ES-I3 (cell line): Measurements from ENCODE around the gene CHKA.

Source experiments
- H3K36me3 ChIP-seq: 2 replicates; pipeline ENCODE4 v1.6.1; 2013; ENCODE audit warnings: mild to moderate bottlenecking, low read length, control low read depth, moderate library complexity; ENCODE audit not compliant: insufficient read depth
- H3K4me1 ChIP-seq: 2 replicates; pipeline ENCODE4 v1.6.1; 2013; ENCODE audit warnings: mild to moderate bottlenecking, control low read depth, low read length; ENCODE audit not compliant: insufficient read depth
- H3K9ac ChIP-seq: 2 replicates; pipeline ENCODE4 v1.6.1; 2013; ENCODE audit warnings: low read depth, mild to moderate bottlenecking, low read length, moderate library complexity
- H3K9me3 ChIP-seq: 2 replicates; pipeline ENCODE4 v1.6.1; 2013; ENCODE audit warnings: mild to moderate bottlenecking, low read length, moderate library complexity; ENCODE audit not compliant: control insufficient read depth, insufficient read depth

Gene CHKA

DNA sequence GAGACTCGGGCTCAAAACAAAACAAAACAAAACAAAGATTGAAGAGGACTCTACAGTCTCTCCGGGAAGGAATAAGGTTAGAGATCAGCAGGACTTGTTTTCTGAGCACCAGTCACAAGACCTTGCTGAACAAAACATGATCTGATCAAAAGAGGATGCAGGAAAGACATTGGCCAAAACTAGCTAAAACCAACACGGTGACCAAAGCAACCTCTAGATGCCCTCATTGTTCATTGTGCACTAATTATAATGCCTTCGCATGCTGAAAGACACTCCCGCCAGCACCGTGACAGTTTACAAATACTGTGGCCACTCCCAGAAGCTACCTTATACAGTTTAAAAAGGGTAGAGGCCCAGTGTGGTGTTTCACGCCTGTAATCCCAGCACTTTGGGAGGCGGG, 15.7 kb upstream of the CHKA start:
- Histone ChIP-seq H3K4me1 (no peaks in the 10 kb centered on the region), H3K36me3 (no peaks in the 10 kb centered on the region), H3K9me3 (peaks cover 14% of the 10 kb centered on the region), H3K9ac (no peak overlapping the region)

DNA sequence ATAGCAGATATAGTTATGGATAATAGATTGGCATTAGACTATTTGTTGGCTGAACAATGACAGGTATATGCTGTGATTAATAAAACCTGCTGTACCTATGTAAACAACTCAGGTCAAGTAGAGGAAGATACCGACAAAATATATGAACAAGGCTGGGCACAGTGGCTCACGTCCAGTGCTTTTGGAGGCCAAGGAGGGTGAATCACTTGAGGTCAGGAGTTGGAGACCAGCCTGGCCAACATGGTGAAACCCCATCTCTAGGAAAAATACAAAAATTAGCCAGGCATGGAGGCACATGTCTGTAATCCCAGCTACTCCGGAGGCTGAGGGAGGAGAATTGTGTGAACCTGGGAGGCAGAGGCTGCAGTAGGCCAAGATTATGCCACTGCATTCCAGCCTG, 14.0 kb upstream of the CHKA start:
- Histone ChIP-seq H3K9ac (no peak overlapping the region), H3K9me3 (peaks cover 18% of the 10 kb centered on the region), H3K36me3 (no peaks in the 10 kb centered on the region), H3K4me1 (no peaks in the 10 kb centered on the region)

DNA sequence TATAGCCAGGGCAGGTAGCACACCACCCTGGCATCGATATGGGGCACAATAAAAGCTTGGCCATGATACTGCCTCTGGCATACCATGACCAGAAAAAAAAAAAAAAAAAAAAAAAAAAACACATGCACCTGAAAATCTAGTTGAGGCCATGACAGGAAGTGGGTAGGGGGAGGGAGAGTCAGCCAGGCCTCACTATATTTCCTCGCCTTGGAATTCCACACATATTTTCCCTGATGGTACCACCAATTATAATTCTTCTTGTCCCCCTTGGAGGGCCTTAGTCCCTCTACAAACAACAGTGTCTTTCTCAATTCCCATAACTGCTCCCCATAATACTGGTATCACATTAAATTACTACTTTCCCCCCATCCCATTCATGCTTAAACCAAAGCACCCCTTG, 12.6 kb upstream of the CHKA start:
- peaks cover 18% of the 10 kb centered on the region for H3K9me3 ChIP-seq
- peaks cover 7% of the 10 kb centered on the region for H3K4me1 ChIP-seq
- no peak overlapping the region for H3K9ac ChIP-seq
- H3K36me3 ChIP-seq, result no peaks in the 10 kb centered on the region

DNA sequence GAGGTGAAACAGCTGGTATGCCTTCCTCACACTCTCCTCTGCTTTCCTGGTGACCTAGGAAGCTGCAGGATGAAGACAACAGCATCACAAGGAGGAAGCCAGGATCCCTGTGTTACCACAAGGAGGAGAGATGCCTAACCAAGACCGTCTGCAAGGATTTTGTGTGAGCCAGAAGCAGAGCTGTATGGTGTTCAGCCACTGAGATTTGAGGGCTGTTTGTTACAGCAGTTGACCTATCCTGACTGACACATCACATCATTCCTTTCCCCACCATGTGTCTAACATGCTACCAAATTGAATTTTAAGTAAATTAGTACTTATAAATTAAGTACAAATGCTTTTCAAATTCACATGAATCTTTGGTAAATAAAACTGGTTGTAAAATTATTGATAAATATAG, 8.9 kb upstream of the CHKA start:
- Histone ChIP-seq H3K36me3 (no peaks in the 10 kb centered on the region), H3K9ac (no peak overlapping the region), H3K4me1 (peaks cover 30% of the 10 kb centered on the region), H3K9me3 (peaks cover 16% of the 10 kb centered on the region)

DNA sequence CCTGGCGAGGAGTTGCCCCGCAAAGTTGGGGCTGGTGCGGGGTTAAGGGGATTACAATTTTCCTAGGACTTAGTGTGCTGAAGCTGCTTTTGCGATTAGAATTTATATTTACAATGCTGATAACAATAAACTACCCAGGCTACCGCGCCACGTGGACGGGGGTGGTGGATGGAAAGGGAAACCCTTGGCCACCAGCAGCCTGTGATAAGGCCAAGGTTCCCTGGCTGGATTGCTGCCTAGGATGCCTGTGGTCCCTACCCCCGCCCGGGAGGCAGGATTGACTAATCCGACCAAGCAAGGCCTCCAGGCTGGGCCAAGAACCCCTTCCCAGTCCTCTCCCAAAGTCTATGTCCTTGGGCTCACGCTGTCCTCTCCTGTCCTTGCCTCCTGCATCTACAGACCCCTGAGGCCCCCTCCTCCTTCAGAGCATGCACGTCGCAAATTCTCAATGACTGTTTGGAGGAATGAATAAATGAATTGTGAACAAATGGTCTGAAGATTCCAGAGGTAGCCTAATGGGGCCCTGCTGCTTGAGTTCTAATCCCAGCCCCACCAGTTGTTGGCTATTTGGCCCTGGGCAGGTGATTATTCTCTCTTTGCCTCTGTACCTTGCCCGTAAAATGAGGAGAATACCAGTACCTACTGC, 7.6 kb upstream of the CHKA start:
- Histone ChIP-seq H3K9ac (peak overlapping the region; percentile 48), H3K4me1 (peaks cover 41% of the 10 kb centered on the region), H3K36me3 (no peaks in the 10 kb centered on the region), H3K9me3 (peaks cover 12% of the 10 kb centered on the region; the same call in 1 of the 2 replicates)

DNA sequence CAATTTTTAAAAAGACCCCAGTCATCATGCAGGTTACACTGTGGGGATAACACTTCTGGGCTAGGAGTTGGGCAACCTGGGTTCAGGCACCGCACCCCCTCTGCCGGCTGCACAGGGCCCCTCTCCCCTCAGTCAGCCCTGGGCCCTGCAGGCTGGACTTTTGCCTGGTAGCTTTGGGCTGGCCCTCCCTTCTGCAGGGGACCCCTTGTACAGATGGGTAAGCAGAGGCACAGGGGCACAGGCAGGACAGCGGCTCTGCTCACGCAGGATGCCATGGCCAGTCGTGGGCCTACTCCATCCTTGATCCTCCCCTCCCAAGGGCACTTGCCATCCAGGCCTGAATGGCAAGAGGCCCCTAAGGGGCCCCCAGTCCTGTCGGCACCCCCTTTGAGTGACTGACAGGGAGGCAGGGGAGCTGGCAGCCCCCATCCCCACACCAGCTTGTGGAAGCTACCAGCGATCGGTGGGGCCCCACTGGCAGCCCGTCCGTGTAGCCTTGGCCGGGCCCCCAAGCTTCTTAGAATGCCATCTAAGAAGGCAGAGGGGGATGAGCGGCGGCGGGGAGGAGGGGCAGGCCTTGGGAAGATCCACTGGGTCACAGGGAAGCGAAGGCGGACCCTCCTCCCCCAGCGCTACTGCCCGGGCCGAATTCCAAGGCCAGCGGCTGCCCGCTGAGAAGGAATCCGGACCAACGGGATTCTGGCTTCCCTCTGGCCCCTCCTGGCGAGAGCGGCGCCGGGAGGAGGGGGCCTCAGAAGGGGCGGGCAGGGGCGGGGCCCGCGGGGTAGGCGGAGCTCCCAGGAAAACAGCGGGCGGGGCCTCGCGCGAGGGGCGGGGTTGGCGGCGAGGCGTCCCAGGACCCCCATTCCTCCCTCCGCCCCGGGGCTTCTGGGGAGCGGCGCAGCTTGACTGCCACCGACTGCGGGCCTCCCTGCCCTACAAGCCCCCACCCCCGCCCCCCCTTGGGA, 6.8 kb upstream of the CHKA start:
- Histone ChIP-seq H3K36me3 (no peaks in the 10 kb centered on the region), H3K4me1 (peaks cover 44% of the 10 kb centered on the region), H3K9me3 (peaks cover 7% of the 10 kb centered on the region; the same call in 1 of the 2 replicates), H3K9ac (peak overlapping the region; percentile 48)

DNA sequence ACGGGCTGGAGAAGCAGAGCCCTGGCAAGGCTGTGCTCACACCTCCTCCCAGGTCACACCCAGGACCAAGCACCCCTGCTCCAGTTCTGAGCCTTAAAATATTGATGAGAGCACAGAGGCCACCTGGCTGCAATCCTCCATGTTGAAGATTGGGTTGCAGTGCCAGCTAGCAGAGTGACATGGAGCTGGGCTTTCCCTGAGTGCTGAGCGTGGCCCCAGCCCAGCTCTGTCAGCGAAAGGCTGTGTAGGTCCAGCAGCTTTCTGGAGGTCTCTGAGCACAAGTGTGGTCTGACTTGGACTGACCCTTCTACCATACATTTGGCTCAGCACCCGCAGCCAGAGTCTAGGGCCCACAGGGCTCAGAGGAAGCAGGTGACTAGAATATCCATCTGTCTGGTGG, 4.0 kb upstream of the CHKA start:
- Histone ChIP-seq H3K36me3 (no peaks in the 10 kb centered on the region), H3K9me3 (no peaks in the 10 kb centered on the region), H3K9ac (no peak overlapping the region), H3K4me1 (peaks cover 47% of the 10 kb centered on the region)

DNA sequence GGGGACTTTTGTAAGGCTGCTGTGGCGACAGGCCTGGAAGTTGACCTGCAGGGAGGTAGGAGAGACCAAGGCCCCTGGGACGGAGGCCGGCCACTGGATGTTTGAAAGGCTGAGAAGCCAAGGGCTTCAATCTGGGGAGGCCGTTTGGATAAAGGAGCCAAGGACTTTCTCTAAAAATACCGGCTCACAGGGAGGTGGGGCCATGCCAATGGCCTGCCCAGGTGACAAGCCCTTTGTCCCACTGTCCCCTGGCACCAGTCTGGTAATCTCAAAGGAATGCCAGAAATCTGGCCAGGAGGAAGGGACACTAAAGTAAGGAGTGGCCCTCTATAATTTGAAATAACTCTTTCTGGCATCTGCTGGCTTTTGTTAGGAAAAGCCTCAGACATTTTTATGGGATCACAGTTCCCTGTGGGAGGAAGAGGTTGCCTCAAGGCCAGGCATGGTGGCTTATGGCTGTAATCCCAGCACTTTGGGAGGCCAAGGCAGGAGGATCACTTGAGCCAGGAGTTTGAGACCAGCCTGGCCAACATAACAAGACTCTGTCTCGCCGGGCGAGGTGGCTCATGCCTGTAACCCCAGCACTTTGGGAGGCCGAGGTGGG, 1.9 kb upstream of the CHKA start:
- H3K36me3 ChIP-seq, result no peaks in the 10 kb centered on the region
- H3K9me3 ChIP-seq, result no peaks in the 10 kb centered on the region
- H3K4me1 ChIP-seq, result peaks cover 50% of the 10 kb centered on the region
- H3K9ac ChIP-seq, result 0 out of 2 replicates have a peak overlapping the region, but pooled peaks have one; percentile 1

DNA sequence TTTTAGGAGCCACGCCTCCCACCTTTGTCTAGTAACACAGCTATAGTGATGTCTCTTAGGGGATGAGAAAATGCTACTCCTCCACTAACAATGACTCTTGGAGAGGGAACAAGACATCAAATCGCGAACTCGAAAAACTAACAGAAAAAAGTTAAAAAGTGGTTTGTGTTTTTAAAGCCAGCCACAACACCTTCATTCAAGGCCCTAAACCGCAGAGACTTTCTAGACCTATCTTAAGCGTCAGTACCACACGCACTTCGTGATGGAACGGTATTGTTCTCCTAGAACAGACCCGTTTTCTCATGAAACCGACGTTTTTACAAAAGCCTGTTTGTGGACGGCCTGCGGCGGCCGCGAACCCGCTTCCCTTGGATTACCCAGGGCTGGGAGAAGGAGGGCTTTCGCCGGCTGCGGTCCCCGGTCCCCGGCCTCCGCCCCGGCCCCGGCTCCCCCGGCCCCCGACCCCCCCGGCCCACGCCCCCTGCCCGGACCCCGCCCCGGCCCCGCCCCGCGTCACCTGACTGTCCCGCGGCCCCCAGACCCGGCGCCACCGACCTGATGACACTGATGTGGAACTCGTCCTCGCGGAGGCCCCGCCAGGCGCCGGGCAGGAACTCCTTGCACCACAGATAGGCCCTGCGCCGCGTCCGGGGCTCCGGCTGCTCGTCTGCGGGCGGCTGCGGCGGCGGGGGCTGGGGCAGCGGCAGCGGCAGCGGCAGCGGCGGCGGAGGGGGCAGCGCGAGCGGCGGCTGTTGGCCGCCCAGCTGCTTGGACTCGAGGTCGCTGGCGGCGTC, 718 bp downstream of the CHKA start:
- Histone ChIP-seq H3K36me3 (no peaks in the 10 kb centered on the region), H3K4me1 (peaks cover 36% of the 10 kb centered on the region), H3K9me3 (no peaks in the 10 kb centered on the region), H3K9ac (peak overlapping the region; percentile 83)

DNA sequence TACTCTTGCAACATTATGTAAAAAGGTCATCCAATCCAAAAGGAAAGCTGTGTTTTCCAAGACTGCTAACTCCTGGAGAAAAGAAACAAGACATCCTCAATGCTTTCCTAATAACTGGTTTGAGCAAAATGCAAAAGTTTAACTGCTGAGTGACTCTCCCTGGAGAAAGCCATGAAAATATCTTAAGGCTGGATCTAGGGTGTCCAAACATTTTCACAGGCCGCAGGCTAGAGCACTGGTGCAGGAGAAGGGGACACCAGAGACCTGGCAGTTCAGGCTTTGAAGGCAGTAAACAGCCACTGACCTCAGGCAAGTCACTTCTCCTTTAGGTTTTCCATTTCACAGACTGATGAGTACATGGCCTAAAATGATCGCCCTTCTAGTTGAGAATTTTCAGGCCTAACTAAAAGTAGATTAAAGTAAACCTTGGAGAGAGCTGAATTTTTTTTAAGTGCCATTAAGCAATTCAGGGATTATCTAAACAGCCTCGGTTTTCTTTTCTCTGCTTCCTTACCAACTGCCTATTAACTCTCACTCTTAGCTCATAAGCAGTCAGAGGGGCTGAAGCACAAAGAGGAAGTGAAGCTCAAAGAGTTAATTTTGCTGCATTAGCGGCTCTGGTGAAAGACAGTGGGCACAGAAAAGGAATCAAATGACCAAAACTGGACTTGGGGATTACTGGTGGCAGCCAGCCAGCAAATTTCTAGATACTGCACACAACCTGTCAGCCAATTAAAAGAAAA, 2.3 kb downstream of the CHKA start:
- Histone ChIP-seq H3K9me3 (no peaks in the 10 kb centered on the region), H3K9ac (peak overlapping the region; percentile 83; the same call in 1 of the 2 replicates), H3K36me3 (no peaks in the 10 kb centered on the region), H3K4me1 (peaks cover 29% of the 10 kb centered on the region)

DNA sequence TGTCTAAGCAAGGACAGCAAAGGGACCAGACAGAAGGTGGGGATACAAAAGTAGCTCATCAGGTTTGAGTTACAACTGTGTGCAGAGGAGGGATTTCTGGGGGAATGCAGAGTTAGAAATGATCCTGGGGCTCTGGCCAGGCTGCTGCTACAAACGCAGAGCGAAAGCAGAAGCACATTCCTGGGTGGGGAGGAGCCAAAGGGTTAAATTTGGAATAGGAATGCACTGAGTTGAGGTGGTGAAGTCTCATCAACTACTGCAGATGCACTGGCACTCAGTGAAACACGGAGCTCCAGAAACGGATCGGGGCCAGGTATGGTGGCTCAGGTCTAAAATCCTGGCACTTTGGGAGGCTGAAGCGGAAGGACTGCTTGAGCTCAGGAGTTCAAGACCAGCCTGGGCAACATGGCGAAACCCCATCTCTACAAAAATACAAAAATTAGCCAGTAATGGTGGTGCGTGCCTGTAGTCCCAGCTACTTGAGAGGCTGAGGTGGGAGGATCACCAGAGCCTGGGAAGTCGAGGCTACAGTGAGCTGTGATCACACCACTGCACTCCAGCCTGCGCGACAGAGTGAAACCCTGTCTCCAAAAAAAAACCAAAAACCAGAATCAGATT, 3.2 kb downstream of the CHKA start:
- Histone ChIP-seq H3K9me3 (no peaks in the 10 kb centered on the region), H3K9ac (no peak overlapping the region), H3K4me1 (peaks cover 26% of the 10 kb centered on the region), H3K36me3 (no peaks in the 10 kb centered on the region)

DNA sequence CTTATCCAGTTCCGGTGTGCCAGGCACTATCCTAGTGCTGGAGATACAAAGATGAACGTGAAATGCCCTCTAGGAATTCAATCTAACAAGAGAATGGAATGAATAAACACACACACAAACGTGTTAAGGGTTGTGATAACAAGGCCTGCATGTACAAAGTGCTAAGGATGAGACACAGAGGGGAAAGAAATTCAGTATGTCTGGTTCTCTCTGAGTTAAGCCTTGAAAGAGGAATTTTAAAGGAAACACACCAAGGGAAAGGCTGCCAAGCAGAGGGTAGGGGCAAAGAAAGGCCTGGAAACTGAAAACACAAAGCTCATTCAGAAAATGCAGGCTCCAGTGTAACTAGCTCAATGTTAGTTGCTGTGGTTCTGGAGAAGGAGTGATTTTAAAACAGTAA, 4.2 kb downstream of the CHKA start:
- no peaks in the 10 kb centered on the region for H3K36me3 ChIP-seq

DNA sequence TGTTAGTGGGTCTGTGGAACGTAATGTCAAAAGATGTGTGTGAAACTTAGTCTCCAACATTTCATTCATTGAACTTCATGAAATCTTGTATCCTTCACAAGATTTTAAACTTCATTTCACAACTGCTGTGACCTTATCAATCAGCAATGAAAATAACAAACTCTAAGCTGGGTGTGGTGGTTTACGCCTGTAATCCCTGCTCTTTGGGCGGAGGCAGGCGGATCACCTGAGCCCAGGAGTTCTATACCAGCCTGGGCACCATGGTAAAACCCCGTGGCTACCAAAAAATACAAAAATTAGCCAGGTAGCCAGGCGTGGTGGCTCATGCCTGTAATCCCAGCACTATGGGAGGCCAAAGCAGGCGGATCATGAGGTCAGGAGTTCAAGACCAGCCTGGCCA, 5.1 kb downstream of the CHKA start:
- Histone ChIP-seq H3K36me3 (no peaks in the 10 kb centered on the region), H3K9me3 (no peaks in the 10 kb centered on the region), H3K9ac (no peak overlapping the region), H3K4me1 (peaks cover 23% of the 10 kb centered on the region)

More for the DNA sequence above, 4.2 kb downstream of the CHKA start:
- no peak overlapping the region for H3K9ac ChIP-seq
- no peaks in the 10 kb centered on the region for H3K9me3 ChIP-seq
- peaks cover 23% of the 10 kb centered on the region for H3K4me1 ChIP-seq
